MM.1S (cell line): ENCODE results near the gene ADAMTS15.

Source experiments
- EZH2 ChIP-seq: fragments of 300-600 bp; sonication (generic); optimal IDR thresholded peaks from 2 replicates; pipeline ENCODE3; 2017; ENCODE audit warnings: low read depth, mild to moderate bottlenecking, antibody characterized with exemption, low read length, mixed read lengths
- TF ChIP-seq, protein P1 (sequence below): fragments of 300-600 bp; sonication (generic); IDR thresholded peaks from 2 replicates; pipeline ENCODE4 v1.5.1; 2016; ENCODE audit warnings: antibody characterized with exemption, low read length, mixed read lengths

DNA sequence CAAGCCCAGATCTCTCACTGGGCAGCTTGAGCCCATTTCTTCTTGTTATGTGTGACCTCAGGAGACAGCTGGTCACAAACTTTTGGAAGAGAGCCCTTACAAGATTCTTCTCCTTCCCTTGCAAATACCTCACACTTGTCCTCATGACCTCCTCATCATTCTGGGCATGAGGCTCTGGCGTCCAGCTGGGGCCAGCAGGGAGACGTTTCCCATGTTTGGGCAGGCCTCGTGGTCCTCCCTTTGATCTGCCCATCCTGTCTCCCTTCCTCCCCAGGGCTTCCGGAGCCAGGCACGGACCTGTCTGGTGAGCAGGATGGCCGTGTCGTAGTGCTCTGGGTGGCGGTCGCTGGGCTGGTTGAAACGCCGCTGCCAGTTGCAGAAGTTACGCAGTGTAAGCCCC is 29.7 kb upstream of the ADAMTS15 start:
- TF ChIP-seq, protein P1, sequence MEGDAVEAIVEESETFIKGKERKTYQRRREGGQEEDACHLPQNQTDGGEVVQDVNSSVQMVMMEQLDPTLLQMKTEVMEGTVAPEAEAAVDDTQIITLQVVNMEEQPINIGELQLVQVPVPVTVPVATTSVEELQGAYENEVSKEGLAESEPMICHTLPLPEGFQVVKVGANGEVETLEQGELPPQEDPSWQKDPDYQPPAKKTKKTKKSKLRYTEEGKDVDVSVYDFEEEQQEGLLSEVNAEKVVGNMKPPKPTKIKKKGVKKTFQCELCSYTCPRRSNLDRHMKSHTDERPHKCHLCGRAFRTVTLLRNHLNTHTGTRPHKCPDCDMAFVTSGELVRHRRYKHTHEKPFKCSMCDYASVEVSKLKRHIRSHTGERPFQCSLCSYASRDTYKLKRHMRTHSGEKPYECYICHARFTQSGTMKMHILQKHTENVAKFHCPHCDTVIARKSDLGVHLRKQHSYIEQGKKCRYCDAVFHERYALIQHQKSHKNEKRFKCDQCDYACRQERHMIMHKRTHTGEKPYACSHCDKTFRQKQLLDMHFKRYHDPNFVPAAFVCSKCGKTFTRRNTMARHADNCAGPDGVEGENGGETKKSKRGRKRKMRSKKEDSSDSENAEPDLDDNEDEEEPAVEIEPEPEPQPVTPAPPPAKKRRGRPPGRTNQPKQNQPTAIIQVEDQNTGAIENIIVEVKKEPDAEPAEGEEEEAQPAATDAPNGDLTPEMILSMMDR: no peak
- no peak for TF ChIP-seq EZH2
